Ovary (tissue), 9 donors: ENCODE measurements around the gene HK1. TPM values are rescaled to one million over a fixed set of nuclear protein-coding genes. Genes with fewer than 3 reads are reported as not detected.

Experiments used
- DNase-seq, 5 donors: peaks; one replicate each; pipeline ENCODE4 v3.0.0-alpha.2; 2019 to 2020
- H3K27ac ChIP-seq, 2 donors: fragments of 200-600 bp; one replicate each; pipeline versions ENCODE4 v1.5.1 to v1.8.0; 2019 to 2022
- H3K27me3 ChIP-seq: fragments of 200-600 bp; one replicate; pipeline ENCODE4 v1.8.0; 2022
- H3K36me3 ChIP-seq: fragments of 200-600 bp; sonication (generic); one replicate; pipeline ENCODE4 v1.5.1; 2019
- H3K4me1 ChIP-seq: one replicate; pipeline ENCODE4 v1.8.1; 2013; ENCODE audit warnings: mild to moderate bottlenecking, moderate library complexity; ENCODE audit not compliant: insufficient read depth
- H3K4me3 ChIP-seq: fragments of 200-600 bp; sonication (generic); one replicate; pipeline ENCODE4 v1.5.1; 2017
- H3K9me3 ChIP-seq, 2 donors: fragments of 200-600 bp in 1 of 2; sonication (generic) in 1 of 2; one replicate each; pipeline versions ENCODE4 v1.5.1 to v1.8.1; 2013 to 2019; ENCODE audit warnings: mild to moderate bottlenecking in 1 of 2, moderate library complexity in 1 of 2
- CTCF ChIP-seq, 3 donors: fragments of 450-650 bp in 2 of 3; fragments of 200-600 bp in 1 of 3; IDR thresholded peaks; one replicate each; pipeline versions ENCODE4 v1.5.1 to v1.8.0; 2016 to 2022; ENCODE audit warnings: antibody characterized with exemption in 3 of 3, mild to moderate bottlenecking in 1 of 3
- EP300 ChIP-seq: sonication (generic); formaldehyde crosslinking; IDR thresholded peaks from one replicate; pipeline ENCODE4 v1.6.1; 2017; ENCODE audit warnings: antibody characterized with exemption
- POLR2A ChIP-seq: fragments of 450-650 bp; IDR thresholded peaks from one replicate; pipeline ENCODE4 v1.6.1; 2017; ENCODE audit warnings: antibody characterized with exemption, mild to moderate bottlenecking, moderate library complexity
- WGBS, 3 donors: extraction: QIAGEN DNeasy Blood & Tissue Kit in 1 of 3; methylation state at CpG; one replicate each; pipeline versions ENCODE4 v1.1.5 to v1.1.7; 2013 to 2017; 5-methylcytosine and 5-hydroxymethylcytosine counted together
- intact Hi-C, 4 donors: fragments of 100-400 bp; cut with DNase I; formaldehyde crosslinking; loops; one replicate each; pipeline versions ENCODE4 v1.11.0 to v1.15.1; 2022 to 2023
- polyA plus RNA-seq, 2 donors: library from polyadenylated mRNA; stranded (reverse); fragments of 200-250 nt in 1 of 2; fragments of 350-450 nt in 1 of 2; fragmentation: Illumina TruSeq in 1 of 2; extraction: RNeasy Lipid Tissue Mini Kit (QIAGEN cat#74804) in 1 of 2; gene quantifications; one replicate each; pipeline ENCODE4 v1.2.3, GENCODE V29; 2013 to 2014
- total RNA-seq, 7 donors: library from RNA; depleted of rRNA in 2 of 7; stranded (reverse); fragments of >200 nt in 2 of 7; fragmentation: NEBNext Ultra II Directional in 3 of 7; extraction: Animal tissue kit (Norgen Biotek cat#: 25700) in 3 of 7; gene quantifications; one replicate each; pipeline versions ENCODE4 v1.1.0 to v1.2.4, GENCODE V29; 2016 to 2023
- donor health status: DM: no; HTN: no; CAD: no; lungs with moderate emphysema.
- donor health status: DM: no; HTN: no; CAD: no.
- donor health status: Bipolar disorder and iron deficiency.
- donor health status: DM: yes; HTN: yes; CAD: no.
- donor health status: DM: no; HTN: no; CAD: no.
- donor health status: DM: yes; HTN: yes; CAD: no.

The HK1 gene
- total and polyA plus RNA-seq, 9 donors = 12.8 to 63.1 (median 35.8) TPM

- no peaks in the 10 kb centered on the region for H3K9me3 ChIP-seq
- no peaks in the 10 kb centered on the region for H3K27me3 ChIP-seq
- no peak overlapping the region for H3K4me3 ChIP-seq
- 79 to 81% (median 80%) methylated on average over 13 of the region's 13 CpGs for WGBS, 3 donors
- no peak overlapping the region for H3K27ac ChIP-seq
- TF ChIP-seq EP300 (no peak), POLR2A (no peak), CTCF (IDR thresholded peaks at IDR 0.05) (no peak)
- no peaks in the 10 kb centered on the region for H3K36me3 ChIP-seq
- DNase-seq = no peak
- H3K4me1 ChIP-seq = peaks cover 4% of the 10 kb centered on the region
- intact Hi-C loops = no loop called here
Measured at GRCh38 chr10:69344591-69345252, 66.4 kb downstream of the HK1 start.

GRCh38 chr10:69345402-69345801 lies 67.1 kb downstream of the HK1 start:
- no peaks in the 10 kb centered on the region for H3K36me3 ChIP-seq
- no peaks in the 10 kb centered on the region for H3K27me3 ChIP-seq
- H3K9me3 ChIP-seq = no peaks in the 10 kb centered on the region
- TF ChIP-seq POLR2A (no peak), CTCF (IDR thresholded peaks at IDR 0.05) (no peak), EP300 (no peak)
- no peak overlapping the region for H3K27ac ChIP-seq
- no peak for DNase-seq
- intact Hi-C loops = no loop called here
- WGBS, 3 donors = 84 to 98% (median 88%) methylated on average over 2 of the region's 2 CpGs
- no peak overlapping the region for H3K4me3 ChIP-seq
- peaks cover 4% of the 10 kb centered on the region for H3K4me1 ChIP-seq

GRCh38 chr10:69345890-69346474 lies 67.7 kb downstream of the HK1 start:
- H3K9me3 ChIP-seq = no peaks in the 10 kb centered on the region
- H3K27me3 ChIP-seq = no peaks in the 10 kb centered on the region
- H3K36me3 ChIP-seq = no peaks in the 10 kb centered on the region
- peaks cover 4% of the 10 kb centered on the region for H3K4me1 ChIP-seq
- peak in 1 of 5 donors; percentile 34 for DNase-seq
- TF ChIP-seq EP300 (no peak), POLR2A (no peak), CTCF (IDR thresholded peaks at IDR 0.05) (no peak)
- no peak overlapping the region for H3K4me3 ChIP-seq
- intact Hi-C loops = no loop called here
- H3K27ac ChIP-seq = no peak overlapping the region
- WGBS, 3 donors = 48 to 53% (median 52%) methylated on average over 8 of the region's 8 CpGs

GRCh38 chr10:69346776-69347175 lies 68.5 kb downstream of the HK1 start:
- intact Hi-C loops = no loop called here
- no peaks in the 10 kb centered on the region for H3K36me3 ChIP-seq
- no peak for DNase-seq
- TF ChIP-seq EP300 (no peak), CTCF (IDR thresholded peaks at IDR 0.05) (no peak), POLR2A (no peak)
- no peaks in the 10 kb centered on the region for H3K27me3 ChIP-seq
- WGBS, 3 donors = 70 to 77% (median 72%) methylated on average over 5 of the region's 5 CpGs
- no peak overlapping the region for H3K4me3 ChIP-seq
- no peaks in the 10 kb centered on the region for H3K9me3 ChIP-seq
- peaks cover 4% of the 10 kb centered on the region for H3K4me1 ChIP-seq
- H3K27ac ChIP-seq = no peak overlapping the region
